Sigmoid colon (tissue), 4 donors: ENCODE results near the gene BLNK.

Source experiments
- POLR2AphosphoS5 ChIP-seq, 4 donors: sonication (generic); formaldehyde crosslinking; IDR thresholded peaks; one replicate each; pipeline ENCODE4 v1.6.1; 2017; ENCODE audit warnings: antibody characterized with exemption in 4 of 4
- TF ChIP-seq, protein P1 (sequence below), 4 experiments: fragments of 450-650 bp in 3 of 4; fragments of 200-600 bp in 1 of 4; IDR thresholded peaks; one replicate each; pipeline ENCODE4 v1.5.1; 2016 to 2019; ENCODE audit warnings: antibody characterized with exemption in 4 of 4, mild to moderate bottlenecking in 3 of 4, moderate library complexity in 2 of 4

DNA sequence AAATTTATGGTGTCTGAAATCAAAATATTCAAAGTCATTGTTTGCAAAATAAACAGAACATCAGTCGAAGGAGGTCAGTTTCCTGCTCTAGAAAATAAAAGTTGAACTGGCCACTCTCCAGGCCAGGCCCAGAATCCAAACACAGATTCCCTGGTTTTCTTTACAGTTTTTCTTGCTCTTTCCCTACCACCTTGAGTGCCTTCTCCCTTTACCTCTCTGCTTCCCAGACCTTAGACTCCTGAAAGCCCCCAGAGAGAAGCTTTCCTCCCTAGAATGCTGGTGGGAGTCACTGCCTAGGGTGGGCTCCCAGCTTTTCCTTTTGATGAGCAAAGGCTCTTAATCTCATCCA lies 38.9 kb upstream of the BLNK start:
- no peak for TF ChIP-seq POLR2AphosphoS5 (IDR thresholded peaks at IDR 0.05)
- TF ChIP-seq, protein P1, sequence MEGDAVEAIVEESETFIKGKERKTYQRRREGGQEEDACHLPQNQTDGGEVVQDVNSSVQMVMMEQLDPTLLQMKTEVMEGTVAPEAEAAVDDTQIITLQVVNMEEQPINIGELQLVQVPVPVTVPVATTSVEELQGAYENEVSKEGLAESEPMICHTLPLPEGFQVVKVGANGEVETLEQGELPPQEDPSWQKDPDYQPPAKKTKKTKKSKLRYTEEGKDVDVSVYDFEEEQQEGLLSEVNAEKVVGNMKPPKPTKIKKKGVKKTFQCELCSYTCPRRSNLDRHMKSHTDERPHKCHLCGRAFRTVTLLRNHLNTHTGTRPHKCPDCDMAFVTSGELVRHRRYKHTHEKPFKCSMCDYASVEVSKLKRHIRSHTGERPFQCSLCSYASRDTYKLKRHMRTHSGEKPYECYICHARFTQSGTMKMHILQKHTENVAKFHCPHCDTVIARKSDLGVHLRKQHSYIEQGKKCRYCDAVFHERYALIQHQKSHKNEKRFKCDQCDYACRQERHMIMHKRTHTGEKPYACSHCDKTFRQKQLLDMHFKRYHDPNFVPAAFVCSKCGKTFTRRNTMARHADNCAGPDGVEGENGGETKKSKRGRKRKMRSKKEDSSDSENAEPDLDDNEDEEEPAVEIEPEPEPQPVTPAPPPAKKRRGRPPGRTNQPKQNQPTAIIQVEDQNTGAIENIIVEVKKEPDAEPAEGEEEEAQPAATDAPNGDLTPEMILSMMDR (IDR thresholded peaks at IDR 0.05) = no peak
